ENCODE results near the gene FOSB.

Gene FOSB

DNA sequence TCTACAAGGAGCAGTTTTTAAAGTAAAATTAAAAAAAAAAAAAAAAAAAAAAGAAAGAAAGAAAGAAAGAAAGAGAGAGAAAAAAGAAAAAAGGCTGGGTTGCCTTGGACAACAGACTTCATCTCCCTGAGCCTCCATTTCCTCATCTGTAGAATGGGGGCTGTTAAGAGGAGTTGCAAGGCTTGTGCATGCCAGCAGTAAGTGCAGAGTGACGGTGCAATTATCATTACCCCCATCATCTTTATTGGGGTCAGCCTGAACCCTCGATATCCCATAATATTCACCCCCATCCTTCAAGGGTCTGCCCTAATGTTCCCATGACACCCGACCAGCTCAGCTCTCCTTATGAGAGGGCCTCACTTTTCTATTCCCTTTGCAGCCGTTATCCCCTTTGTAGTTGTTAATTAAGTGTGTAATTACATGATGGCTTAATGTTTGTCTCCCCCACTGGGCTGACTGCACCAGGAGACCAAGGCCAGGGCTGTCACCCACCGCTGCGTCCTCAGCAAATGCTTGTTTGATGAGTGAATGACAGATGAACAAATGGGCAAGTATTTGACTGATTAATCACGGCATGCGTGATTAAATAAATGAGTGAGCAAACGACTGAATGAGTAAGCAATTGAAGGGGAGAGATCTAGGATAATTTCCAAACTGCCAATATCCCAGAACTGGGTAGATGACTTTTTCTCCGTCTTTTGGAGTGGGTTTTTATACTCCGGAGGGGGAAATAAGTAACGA, 10.1 kb downstream of the FOSB start:
- Histone ChIP-seq H3K9ac (peak overlapping the region; percentile 10; the same call in 1 of the 2 replicates), H3K4me1 (ENCODE audit: low read depth, poor library complexity, severe bottlenecking) (peaks cover 27% of the 10 kb centered on the region), H3K27me3 (ENCODE audit: insufficient read depth, low read depth) (peaks cover 27% of the 10 kb centered on the region; the same call in 1 of the 2 replicates), H3K4me2 (peak overlapping the region; percentile 50), H3K27ac (peak overlapping the region; percentile 86; the same call in 1 of the 2 replicates), H4K20me1 (ENCODE audit: insufficient read depth) (no peaks in the 10 kb centered on the region), H3K79me2 (ENCODE audit: insufficient read depth, low read depth) (no peaks in the 10 kb centered on the region), H2AFZ (ENCODE audit: low read depth) (peak overlapping the region; percentile 35; the same call in 1 of the 2 replicates), H3K36me3 (ENCODE audit: insufficient read depth) (no peaks in the 10 kb centered on the region), H3K4me3 (IDR thresholded peaks at IDR 0.05; ENCODE audit: insufficient read depth, low read depth, low read length) (no peak overlapping the region)
- TF ChIP-seq, protein P1, sequence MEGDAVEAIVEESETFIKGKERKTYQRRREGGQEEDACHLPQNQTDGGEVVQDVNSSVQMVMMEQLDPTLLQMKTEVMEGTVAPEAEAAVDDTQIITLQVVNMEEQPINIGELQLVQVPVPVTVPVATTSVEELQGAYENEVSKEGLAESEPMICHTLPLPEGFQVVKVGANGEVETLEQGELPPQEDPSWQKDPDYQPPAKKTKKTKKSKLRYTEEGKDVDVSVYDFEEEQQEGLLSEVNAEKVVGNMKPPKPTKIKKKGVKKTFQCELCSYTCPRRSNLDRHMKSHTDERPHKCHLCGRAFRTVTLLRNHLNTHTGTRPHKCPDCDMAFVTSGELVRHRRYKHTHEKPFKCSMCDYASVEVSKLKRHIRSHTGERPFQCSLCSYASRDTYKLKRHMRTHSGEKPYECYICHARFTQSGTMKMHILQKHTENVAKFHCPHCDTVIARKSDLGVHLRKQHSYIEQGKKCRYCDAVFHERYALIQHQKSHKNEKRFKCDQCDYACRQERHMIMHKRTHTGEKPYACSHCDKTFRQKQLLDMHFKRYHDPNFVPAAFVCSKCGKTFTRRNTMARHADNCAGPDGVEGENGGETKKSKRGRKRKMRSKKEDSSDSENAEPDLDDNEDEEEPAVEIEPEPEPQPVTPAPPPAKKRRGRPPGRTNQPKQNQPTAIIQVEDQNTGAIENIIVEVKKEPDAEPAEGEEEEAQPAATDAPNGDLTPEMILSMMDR (conservative IDR thresholded peaks at IDR 0.05; ENCODE audit: low read depth, low read length), result peak; percentile 41; the same call in 1 of the 2 replicates

DNA sequence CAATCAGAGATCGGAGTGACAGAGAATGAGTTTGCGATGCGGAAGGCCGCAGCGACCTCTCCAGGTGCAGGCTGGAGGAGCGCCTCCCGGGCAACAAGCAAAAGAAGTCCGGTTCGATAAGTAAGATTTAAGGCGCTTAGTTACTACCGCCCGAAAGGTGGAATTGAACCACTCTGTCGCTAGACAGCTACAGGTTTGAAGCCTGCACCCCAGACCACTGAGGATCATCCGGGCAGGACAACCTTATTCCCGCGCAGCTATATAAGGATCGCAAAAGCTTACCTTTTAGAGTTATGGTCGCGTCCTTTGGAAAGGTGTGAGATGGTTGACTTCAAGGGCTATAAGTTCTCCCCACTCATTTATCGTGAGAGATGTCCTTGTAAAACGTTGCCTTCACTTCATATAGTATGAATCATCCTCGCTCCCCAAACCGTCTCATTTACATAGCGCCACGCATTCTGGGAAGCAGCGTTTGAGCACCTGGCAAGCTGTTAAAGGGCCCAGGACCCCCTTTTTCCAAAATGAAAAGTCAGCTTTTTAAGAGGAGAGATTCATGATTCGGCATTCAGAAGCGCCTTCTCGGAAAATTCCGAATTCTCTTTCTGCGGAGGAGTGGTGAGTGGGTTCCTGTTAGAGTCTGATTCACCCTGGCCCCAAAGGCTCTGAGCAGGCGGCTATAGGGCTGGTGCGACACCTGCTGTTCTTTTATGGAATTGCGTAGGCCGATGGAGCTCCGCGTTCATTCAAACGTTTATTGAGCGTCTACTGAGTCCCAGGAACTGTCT, 10.8 kb downstream of the FOSB start:
- TF ChIP-seq, protein P1 (conservative IDR thresholded peaks at IDR 0.05; ENCODE audit: low read depth, low read length), result peak; percentile 95

DNA sequence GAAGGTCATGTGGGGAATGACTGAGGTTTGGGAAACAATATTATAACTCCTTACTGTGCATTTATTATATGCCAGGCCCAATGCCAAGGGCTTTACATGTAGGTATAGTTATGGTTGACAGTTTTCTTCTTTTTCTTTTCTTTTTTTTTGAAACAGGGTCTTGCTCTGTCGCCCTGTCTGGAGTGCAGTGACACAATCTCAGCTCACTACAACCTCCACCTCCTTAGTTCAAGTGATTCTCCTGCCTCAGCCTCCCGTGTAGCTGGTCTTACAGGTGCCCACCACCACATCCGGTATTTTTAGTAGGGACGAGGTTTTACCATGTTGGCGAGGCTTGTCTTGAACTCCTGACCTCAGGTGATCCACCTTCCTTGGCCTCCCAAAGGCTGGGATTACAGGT, 15.2 kb downstream of the FOSB start:
- TF ChIP-seq, protein P1 (conservative IDR thresholded peaks at IDR 0.05; ENCODE audit: low read depth, low read length), result no peak
- no peak overlapping the region for H3K9ac ChIP-seq
- no peaks in the 10 kb centered on the region for H3K79me2 ChIP-seq (ENCODE audit: insufficient read depth, low read depth)
- no peaks in the 10 kb centered on the region for H3K36me3 ChIP-seq (ENCODE audit: insufficient read depth)
- H3K4me2 ChIP-seq, result no peak overlapping the region
- H3K27ac ChIP-seq, result no peak overlapping the region
- no peak overlapping the region for H2AFZ ChIP-seq (ENCODE audit: low read depth)
- no peak overlapping the region for H3K4me3 ChIP-seq (IDR thresholded peaks at IDR 0.05; ENCODE audit: insufficient read depth, low read depth, low read length)
- peaks cover 22% of the 10 kb centered on the region for H3K27me3 ChIP-seq (ENCODE audit: insufficient read depth, low read depth)
- H4K20me1 ChIP-seq (ENCODE audit: insufficient read depth), result no peaks in the 10 kb centered on the region
- H3K4me1 ChIP-seq (ENCODE audit: low read depth, poor library complexity, severe bottlenecking), result peaks cover 18% of the 10 kb centered on the region

More for the DNA sequence above, 10.8 kb downstream of the FOSB start:
- Histone ChIP-seq H3K4me2 (peak overlapping the region; percentile 50; the same call in 1 of the 2 replicates), H3K9ac (peak overlapping the region; percentile 77), H3K4me3 (IDR thresholded peaks at IDR 0.05; ENCODE audit: insufficient read depth, low read depth, low read length) (no peak overlapping the region), H3K79me2 (ENCODE audit: insufficient read depth, low read depth) (no peaks in the 10 kb centered on the region), H3K36me3 (ENCODE audit: insufficient read depth) (no peaks in the 10 kb centered on the region), H2AFZ (ENCODE audit: low read depth) (peak overlapping the region; percentile 62), H3K27me3 (ENCODE audit: insufficient read depth, low read depth) (peaks cover 24% of the 10 kb centered on the region; the same call in 1 of the 2 replicates), H3K4me1 (ENCODE audit: low read depth, poor library complexity, severe bottlenecking) (peaks cover 27% of the 10 kb centered on the region), H3K27ac (peak overlapping the region; percentile 86), H4K20me1 (ENCODE audit: insufficient read depth) (no peaks in the 10 kb centered on the region)

DNA sequence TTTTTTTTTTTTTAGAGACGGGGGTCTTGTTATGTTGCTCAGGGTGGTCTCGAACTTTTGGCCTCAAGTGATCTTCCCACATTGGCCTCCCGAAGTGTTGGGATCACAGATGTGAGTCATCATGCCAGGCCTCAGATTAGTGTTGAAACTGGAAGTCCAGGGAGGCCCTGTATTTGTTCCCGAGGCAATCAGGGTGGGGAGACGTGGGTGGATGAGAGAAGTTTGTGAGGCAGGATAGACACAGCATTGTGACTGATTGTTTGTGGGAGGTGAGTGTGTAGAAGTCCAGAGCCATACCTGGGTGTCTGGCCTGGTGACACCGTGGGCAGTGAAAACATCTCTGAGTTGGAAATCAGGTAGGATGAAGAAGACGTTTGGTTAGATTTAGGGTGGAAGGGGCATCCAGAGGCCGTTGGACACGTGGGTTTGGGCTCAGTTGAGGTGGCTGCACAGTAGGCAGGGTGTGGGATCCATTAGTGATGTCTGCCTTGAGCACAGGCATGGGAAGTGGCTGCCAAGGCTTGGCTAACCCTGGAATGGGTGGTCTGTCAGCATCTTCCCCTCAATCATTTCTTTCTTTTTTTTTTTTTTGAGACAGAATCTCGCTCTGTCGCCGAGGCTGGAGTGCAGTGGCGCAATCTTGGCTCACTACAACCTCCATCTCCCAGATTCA, 16.6 kb downstream of the FOSB start:
- Histone ChIP-seq H3K36me3 (ENCODE audit: insufficient read depth) (no peaks in the 10 kb centered on the region), H2AFZ (ENCODE audit: low read depth) (peak overlapping the region; percentile 95; the same call in 1 of the 2 replicates), H3K9ac (no peak overlapping the region), H3K79me2 (ENCODE audit: insufficient read depth, low read depth) (no peaks in the 10 kb centered on the region), H3K27me3 (ENCODE audit: insufficient read depth, low read depth) (peaks cover 36% of the 10 kb centered on the region), H3K4me2 (no peak overlapping the region), H3K4me1 (ENCODE audit: low read depth, poor library complexity, severe bottlenecking) (peaks cover 12% of the 10 kb centered on the region), H4K20me1 (ENCODE audit: insufficient read depth) (no peaks in the 10 kb centered on the region), H3K27ac (no peak overlapping the region), H3K4me3 (IDR thresholded peaks at IDR 0.05; ENCODE audit: insufficient read depth, low read depth, low read length) (no peak overlapping the region)
- TF ChIP-seq, protein P1 (conservative IDR thresholded peaks at IDR 0.05; ENCODE audit: low read depth, low read length), result no peak
